Small intestine (tissue), 7 donors: ENCODE measurements around the gene ZNF699. TPM values are rescaled to one million over a fixed set of nuclear protein-coding genes. Genes with fewer than 3 reads are reported as not detected.

Source experiments
- DNase-seq, 2 donors: peaks; one replicate each; pipeline versions ENCODE4 v3.0.0 to v3.0.0-alpha.2; 2013
- FAIRE-seq: peaks from 2 replicates; lab custom pipeline; 2012; peaks lifted over from hg19 to GRCh38; lab: Jason Lieb, UNC
- H3K27ac ChIP-seq, 3 donors: one replicate each; pipeline ENCODE4 v1.5.1; 2013; ENCODE audit warnings: low read length in 2 of 3, mild to moderate bottlenecking in 2 of 3, control low read depth in 1 of 3, inconsistent platforms in 1 of 3, low read depth in 1 of 3, moderate library complexity in 1 of 3
- H3K27me3 ChIP-seq, 3 donors: one replicate each; pipeline ENCODE4 v1.6.1; 2013; ENCODE audit warnings: low read length in 3 of 3, inconsistent platforms in 1 of 3; ENCODE audit not compliant: control insufficient read depth in 3 of 3, insufficient read depth in 3 of 3
- H3K36me3 ChIP-seq, 3 donors: one replicate each; pipeline ENCODE4 v1.6.1; 2013; ENCODE audit warnings: low read length in 3 of 3, inconsistent platforms in 1 of 3, low read depth in 1 of 3, mild to moderate bottlenecking in 1 of 3, moderate library complexity in 1 of 3; ENCODE audit not compliant: control insufficient read depth in 3 of 3, insufficient read depth in 2 of 3
- H3K4me1 ChIP-seq, 3 donors: one replicate each; pipeline ENCODE4 v1.6.1; 2013; ENCODE audit warnings: low read length in 2 of 3, inconsistent platforms in 1 of 3, low read depth in 1 of 3, mild to moderate bottlenecking in 1 of 3, moderate library complexity in 1 of 3; ENCODE audit not compliant: control insufficient read depth in 3 of 3, insufficient read depth in 2 of 3
- H3K4me3 ChIP-seq, 3 donors: one replicate each; pipeline ENCODE4 v1.5.1; 2013; ENCODE audit warnings: low read length in 3 of 3, control low read depth in 1 of 3, inconsistent platforms in 1 of 3, low read depth in 1 of 3, mild to moderate bottlenecking in 1 of 3, moderate library complexity in 1 of 3
- H3K9me3 ChIP-seq, 2 donors: one replicate each; pipeline ENCODE4 v1.6.1; 2013; ENCODE audit warnings: low read depth in 1 of 2, low read length in 1 of 2; ENCODE audit not compliant: control insufficient read depth in 2 of 2, insufficient read depth in 1 of 2
- WGBS, 3 donors: extraction: QIAGEN DNeasy Blood & Tissue Kit; methylation state at CpG; one replicate each; pipeline ENCODE4 v1.1.7; 2013; 5-methylcytosine and 5-hydroxymethylcytosine counted together
- polyA plus RNA-seq, 4 donors: library from polyadenylated mRNA; stranded (reverse) in 3 of 4; unstranded in 1 of 4; fragments of 200-250 nt in 3 of 4; fragments of 120-200 nt in 1 of 4; gene quantifications; one replicate each; pipeline versions ENCODE4 v1.2.1 to v1.2.3, GENCODE V29; 2013
- donor health status: healthy with polysubstance abuse.
- donor health status: control.
- donor health status: control.
- donor health status: Bipolar disorder and iron deficiency.
- donor health status: healthy.

Gene ZNF699
- polyA plus RNA-seq, 4 donors, result 0.22 to 3.8 (median 1.4) TPM

GRCh38 chr19:9250630-9251029 lies 59.0 kb downstream of the ZNF699 start, which contains the start of gene OR7E24:
OR7E24 (plus strand) TSS chr19:9250930; CDS start chr19:9251044, 114 bp downstream.
- H3K4me1 ChIP-seq, result no peaks in the 10 kb centered on the region
- no peaks in the 10 kb centered on the region for H3K36me3 ChIP-seq
- FAIRE-seq, result no peak
- no peak for DNase-seq
- H3K27ac ChIP-seq, result no peak within 1 kb of the TSS
- H3K27me3 ChIP-seq, result no peaks in the 10 kb centered on the region
- 77 to 78% (median 78%) methylated on average over 1 of the region's 1 CpG for WGBS, 3 donors
- H3K4me3 ChIP-seq, result no peak within 1 kb of the TSS
- peaks cover 0 to 4% of the 10 kb centered on the region in 2 donors for H3K9me3 ChIP-seq

Other genes starting within 250 kb of the ZNF699 start
- not detected for gene OR1M1, start 222.8 kb downstream of the ZNF699 start, polyA plus RNA-seq
- not detected for gene OR7G2, start 202.4 kb downstream of the ZNF699 start, polyA plus RNA-seq
- gene OR7G1, start 194.1 kb downstream of the ZNF699 start, polyA plus RNA-seq, result not detected
- gene OR7G3, start 182.9 kb downstream of the ZNF699 start, polyA plus RNA-seq, result not detected
- gene ZNF317, start 169.4 kb downstream of the ZNF699 start, polyA plus RNA-seq, result 10 to 100 TPM; 15.2 to 35.1 (median 29.8) TPM
- under 1 TPM in 2 of 4 donors, not detected in 2; 0.01 to 0.04 TPM for gene OR7D2, start 130.9 kb downstream of the ZNF699 start, polyA plus RNA-seq
- not detected for gene OR7D4, start 90.2 kb downstream of the ZNF699 start, polyA plus RNA-seq
- not detected for gene OR7E24, start 58.9 kb downstream of the ZNF699 start, polyA plus RNA-seq
- 1 to 10 TPM; 3.8 to 9.9 (median 7.1) TPM for gene ZNF559, start 14.3 kb upstream of the ZNF699 start, polyA plus RNA-seq
- 1 to 10 TPM in 2 of 4 donors, under 1 TPM in 1, not detected in 1; 0.27 to 2.6 (median 1.0) TPM for gene ZNF177, start 53.2 kb upstream of the ZNF699 start, polyA plus RNA-seq
- 10 to 100 TPM; 14.2 to 59.7 (median 27.3) TPM for gene ZNF266, start 125.7 kb upstream of the ZNF699 start, polyA plus RNA-seq
- under 1 TPM in 1 of 4 donors, not detected in 3; 0.06 TPM for gene ZNF560, start 188.8 kb upstream of the ZNF699 start, polyA plus RNA-seq
- gene ZNF426, start 228.8 kb upstream of the ZNF699 start, polyA plus RNA-seq, result 10 to 100 TPM in 1 of 4 donors, 1 to 10 TPM in 3; 1.1 to 11.5 (median 2.8) TPM